DMS153 treated with DMSO at 0.1 percent for 48 hours (cell line): ENCODE data around the gene LMBR1.
"Not testable (repeated sequence)": the region's sequence is repeated elsewhere in the genome, so short reads cannot be mapped to it uniquely, and the experiment has no call there.

Source experiments
- DNase-seq: peaks from one replicate; lab custom pipeline; 2025; ENCODE audit not compliant: unreplicated experiment; lab: John Stamatoyannopoulos, UW

LMBR1 gene

DNA sequence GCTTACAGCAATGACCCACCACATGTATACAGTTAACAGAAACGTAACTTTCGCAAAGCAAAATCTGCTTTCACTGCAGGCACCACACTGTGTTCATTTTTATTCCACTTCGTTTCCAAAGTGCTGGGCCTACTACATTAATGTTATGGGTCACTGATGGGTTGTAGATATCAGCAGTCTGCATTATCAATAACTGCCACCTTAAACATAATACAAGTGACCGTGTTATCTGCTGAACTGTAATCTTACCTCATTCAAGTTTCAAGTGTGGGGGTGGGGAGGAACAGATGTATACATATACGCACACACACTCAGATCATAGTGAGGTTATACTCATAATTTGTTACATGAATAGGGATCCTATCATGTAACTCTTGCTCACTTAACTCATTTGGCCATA lies 231.3 kb downstream of the LMBR1 start:
- no peak for DNase-seq

GRCh38 chr7:156659961-156660360 lies 233.0 kb downstream of the LMBR1 start:
- no peak for DNase-seq

DNA sequence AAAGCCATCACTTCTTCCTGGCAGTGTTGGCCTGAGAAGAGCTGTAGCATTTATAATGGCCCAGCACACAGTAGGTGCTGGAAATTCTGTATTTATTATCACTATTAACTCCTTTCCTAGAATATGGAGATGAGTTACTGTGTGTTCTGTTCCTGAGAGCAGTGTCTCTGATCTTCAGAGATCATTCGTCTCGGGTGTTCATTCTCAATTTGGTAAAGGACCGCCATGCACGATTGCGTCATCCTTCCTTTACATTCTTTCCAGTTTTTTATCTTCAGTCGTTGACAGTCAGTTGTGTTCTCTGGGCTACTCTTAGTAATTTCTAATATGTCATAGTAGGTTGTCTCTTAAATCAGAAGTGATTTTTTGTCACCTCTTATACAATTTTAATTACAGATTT lies 233.8 kb downstream of the LMBR1 start:
- no peak for DNase-seq

GRCh38 chr7:156657681-156658080 lies 235.3 kb downstream of the LMBR1 start:
- no peak for DNase-seq

- no peak for DNase-seq
Observed at GRCh38 chr7:156656598-156656997, 236.4 kb downstream of the LMBR1 start.

DNA sequence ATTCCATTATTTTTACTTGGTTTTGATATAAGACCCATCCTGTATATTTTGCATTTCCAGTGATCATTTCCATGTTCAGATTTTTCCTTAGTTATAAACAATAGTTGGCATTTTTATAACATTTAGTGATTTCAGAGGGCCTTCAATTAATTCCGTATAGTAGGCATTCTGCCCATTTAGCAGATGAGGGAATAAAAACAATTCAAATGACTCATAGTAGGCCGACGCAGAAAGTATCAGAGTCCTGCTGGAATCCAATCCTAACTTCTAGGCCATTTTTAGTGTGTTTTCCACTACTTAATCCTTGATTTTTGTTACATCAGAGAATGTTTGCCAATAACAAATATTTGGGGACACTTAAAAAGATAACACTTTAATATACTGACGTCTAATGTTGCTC lies 237.0 kb downstream of the LMBR1 start:
- no peak for DNase-seq

- no peak for DNase-seq
Observed at GRCh38 chr7:156655251-156655650, 237.7 kb downstream of the LMBR1 start.

DNA sequence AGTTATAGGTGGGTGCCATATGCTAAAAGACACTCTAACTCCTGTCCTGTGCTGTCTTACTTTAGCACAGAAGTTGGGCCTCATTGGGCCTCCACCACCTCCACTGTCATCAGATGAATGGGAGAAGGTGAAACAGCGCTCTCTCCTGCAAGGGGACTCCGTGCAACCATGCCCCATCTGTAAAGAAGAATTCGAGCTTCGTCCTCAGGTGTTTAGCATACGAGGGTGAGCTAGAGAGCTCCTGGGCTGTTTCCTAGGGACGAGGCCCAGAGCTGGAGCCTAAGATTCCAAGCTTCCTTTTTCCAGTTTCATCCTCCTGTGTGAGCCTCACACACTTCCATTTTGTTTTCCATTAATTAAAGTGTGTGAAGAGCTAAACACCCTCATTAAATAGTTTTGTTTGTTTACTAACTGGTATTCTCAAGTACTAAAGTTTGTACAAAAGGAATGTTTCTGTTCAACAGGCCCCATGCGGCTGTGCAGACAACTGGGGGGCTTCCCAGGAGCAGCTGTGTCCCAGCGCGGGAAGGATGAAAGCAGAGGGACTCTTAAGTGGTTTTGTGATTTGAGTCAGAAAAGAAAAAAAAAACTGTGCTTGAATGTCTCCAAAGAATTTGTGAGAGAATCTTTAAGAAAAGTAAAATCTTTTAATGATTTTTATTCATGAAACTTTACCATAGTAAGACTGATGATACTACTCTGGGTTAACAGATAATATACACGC lies 238.3 kb downstream of the LMBR1 start:
- no peak for DNase-seq

- no peak for DNase-seq
Observed at GRCh38 chr7:156652886-156653568, 240.0 kb downstream of the LMBR1 start.

DNA sequence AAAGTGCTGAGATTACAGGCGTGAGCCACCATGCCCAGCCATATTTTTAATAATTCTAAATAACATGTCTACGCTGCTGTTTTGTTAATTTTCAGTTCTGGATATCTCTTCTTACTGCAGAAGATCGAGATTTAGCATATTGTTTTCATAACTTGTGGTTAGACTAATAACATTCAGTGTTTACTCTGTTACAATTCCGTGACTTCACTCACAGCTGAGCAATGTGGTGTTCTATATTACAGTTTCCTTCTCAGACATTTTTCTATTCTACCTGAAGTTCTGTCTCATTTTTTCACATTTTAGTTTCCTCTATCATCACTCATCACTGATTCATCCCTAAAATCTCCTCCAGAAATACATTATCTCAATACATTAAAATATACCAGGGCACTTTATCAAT lies 241.5 kb downstream of the LMBR1 start:
- no peak for DNase-seq

- DNase-seq, result no peak
Observed at GRCh38 chr7:156650042-156650441, 242.9 kb downstream of the LMBR1 start.

GRCh38 chr7:156647330-156647729 lies 245.7 kb downstream of the LMBR1 start:
- not testable (repeated sequence) for DNase-seq

DNA sequence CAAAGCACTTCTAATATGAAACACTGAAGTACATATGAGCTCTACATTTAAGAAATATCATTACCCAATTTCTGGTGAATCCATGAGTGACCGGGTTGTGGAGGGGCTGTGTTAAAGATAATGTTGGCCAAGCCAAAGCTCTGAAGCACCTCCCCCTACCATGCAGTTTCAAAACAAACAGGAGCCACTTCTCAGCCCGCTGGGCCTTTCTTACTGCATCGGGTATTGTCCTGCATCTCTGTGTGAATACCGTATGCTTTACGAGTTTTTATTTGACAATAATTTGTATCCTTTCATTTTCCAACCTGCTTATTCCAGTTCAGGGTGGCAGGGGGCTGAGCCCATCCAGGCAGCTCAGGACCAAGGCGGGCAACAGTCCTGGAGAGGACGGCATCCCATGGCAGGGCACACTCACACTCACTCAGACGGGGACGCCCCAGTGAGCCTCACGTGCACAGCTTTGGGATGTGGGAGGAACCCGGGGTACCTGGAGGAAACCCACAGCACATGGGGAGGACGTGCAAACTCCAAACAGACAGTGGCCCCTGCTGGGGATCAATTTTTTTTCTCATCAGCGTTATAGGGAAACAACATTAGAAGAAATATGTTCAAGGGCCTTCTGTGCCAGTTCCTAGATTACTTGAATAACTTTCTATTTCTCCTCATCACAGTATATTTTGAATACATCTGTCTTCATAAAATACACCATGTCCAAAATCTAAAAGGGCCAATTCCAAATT lies 250.5 kb downstream of the LMBR1 start:
- no peak for DNase-seq

GRCh38 chr7:156640949-156641485 lies 252.0 kb downstream of the LMBR1 start:
- DNase-seq, result peak; percentile 37

DNA sequence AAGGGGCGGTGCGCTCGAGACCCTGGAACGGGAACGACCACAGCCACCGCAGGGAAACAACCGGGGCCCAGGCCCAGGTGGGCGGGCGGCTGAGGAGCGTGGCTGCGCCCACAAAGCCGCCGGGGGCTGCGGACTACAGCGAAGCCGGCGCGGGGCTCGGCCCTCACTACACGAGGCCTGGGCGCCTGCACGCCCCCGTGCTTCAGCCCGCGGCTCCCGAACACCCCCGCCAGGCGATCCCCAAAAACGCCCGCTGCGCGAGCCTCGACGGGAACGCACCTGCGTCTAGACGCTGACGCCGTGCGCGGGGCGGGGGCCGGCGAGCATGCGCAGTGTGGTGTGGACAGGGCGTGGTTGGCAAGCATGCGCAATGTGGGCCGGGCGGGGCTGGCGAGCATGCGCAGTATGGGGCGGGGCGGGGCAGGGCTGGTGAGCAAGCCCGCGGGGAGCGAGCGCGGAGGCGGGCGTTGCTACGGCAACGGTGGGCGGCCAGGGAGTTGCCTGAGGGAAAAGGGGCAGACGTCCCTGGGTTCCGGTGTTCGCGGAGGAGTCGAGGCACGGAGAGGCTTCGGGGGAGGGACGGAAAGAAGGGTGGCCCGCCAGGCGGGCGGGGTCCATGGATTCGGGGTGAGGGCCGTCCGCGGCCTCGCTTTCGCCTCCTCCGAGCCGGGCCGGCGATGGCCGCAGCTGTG lies 252.6 kb downstream of the LMBR1 start, which contains the start of gene RNF32:
RNF32 (plus strand) TSS at position 518 of the 692 bp plus-strand sequence. CDS start 3,104 bp downstream, outside the sequence.
- peak; percentile 85 for DNase-seq

DNA sequence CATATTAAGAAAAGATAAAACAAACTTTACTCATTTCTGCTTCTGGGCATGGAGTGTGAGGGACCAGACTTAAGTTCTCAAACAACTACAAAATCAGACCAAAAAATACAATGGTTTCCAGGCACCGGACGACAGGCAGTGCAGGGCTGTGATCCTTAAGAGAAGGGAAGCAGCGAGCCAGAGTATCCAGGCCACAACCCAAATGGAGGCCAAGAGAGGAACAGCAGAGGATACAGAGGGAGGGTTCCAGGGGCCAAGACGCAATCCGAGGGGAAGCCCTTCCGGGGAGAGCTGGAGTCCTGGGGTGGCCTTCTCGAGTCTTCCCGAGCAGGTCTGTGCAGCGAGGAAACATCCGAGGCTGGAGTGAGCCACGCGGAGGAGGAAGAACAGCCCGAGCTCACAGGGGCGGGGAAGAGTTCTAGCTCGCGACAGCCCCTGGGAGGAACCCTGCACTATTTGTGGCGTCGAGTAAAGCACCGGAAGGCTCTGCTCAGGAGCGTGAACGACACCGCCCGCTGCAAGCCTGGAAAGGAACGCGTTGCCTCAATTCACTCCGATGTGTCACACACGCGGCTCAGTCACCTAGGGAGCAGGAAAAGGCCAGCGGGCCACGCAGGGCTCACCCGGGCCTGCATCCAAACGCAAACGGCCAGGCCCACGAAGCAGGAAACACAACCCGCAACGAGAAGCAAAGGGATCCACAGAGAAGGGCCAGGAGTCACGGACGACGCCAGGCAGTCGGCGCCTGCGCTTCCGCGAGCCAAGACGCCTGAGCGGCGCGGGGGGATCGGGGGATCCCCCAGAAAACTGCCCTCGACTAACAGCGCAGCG lies 253.3 kb downstream of the LMBR1 start:
- no peak for DNase-seq

DNA sequence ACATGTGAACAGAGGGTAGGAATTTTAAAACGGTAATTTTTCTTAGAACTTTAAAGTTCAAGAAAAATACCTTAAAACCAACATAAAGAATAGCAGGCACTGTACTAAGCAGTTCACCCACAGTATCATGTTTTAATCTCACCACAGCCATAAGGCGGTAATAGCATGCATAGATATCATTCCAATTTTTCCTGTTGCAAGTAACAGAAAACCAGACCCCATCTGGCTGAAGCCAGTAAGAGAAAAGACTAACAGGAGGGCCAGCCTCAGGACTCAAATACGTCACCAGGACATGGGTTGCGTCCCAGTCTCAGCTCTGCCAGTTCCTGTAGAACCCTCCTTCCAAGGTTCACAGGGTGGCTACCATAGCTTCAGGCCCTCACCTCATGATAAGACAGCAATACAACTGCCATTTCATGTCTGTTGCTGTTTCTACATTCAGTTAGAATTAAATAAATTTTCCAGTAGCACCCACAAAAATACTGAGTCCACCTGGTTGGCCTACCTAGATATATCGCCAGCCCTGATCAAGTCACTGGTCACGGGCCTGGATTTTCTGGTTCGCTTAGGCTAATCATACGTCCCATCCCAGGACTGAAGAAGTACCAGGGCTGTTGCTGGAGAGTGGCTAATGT lies 254.4 kb downstream of the LMBR1 start:
- no peak for DNase-seq

- DNase-seq, result not testable (repeated sequence)
Observed at GRCh38 chr7:156637093-156637492, 255.9 kb downstream of the LMBR1 start.

GRCh38 chr7:156635529-156636385 lies 257.2 kb downstream of the LMBR1 start:
- no peak for DNase-seq
